IMR-90 (cell line): ENCODE results near the gene ILK. TPM values are rescaled to one million over a fixed set of nuclear protein-coding genes. Genes with fewer than 3 reads are reported as not detected.

ENCODE experiments used
- ATAC-seq: fragments of 200-7000 bp; cut with Tn5 transposase; 2 replicates; pipeline ENCODE4 v1.9.1; 2020; ENCODE audit warnings: low read depth, mild to moderate bottlenecking, moderate library complexity
- BruUV-seq: library from RNA; stranded (reverse); fragments of 400-500 nt; replicated peaks from 2 replicates; lab custom pipeline; 2021; lab: Mats Ljungman, UMichigan
- CTCF ChIA-PET: fragments of 300-600 bp; formaldehyde crosslinking; extraction: SDS; loops from one replicate; lab custom pipeline; 2021; ENCODE audit warnings: antibody characterized with exemption; lab: Yijun Ruan, JAX
- POLR2A ChIA-PET: fragments of 300-600 bp; sonication (Branson Sonifier 250); formaldehyde crosslinking; loops from one replicate; lab custom pipeline; 2022; ENCODE audit warnings: antibody characterized with exemption; ENCODE audit not compliant: unreplicated experiment; lab: Charles Lee
- DNase-seq: peaks from one replicate; pipeline ENCODE4 v3.0.0; 2013
- H2AFZ ChIP-seq: replicated peaks from 2 replicates; pipeline ENCODE3; 2013; ENCODE audit warnings: low read length, mild to moderate bottlenecking; ENCODE audit not compliant: poor library complexity
- H2AK5ac ChIP-seq: 2 replicates; pipeline ENCODE4 v1.6.1; 2013; ENCODE audit warnings: low read depth, low read length, inconsistent platforms
- H2AK9ac ChIP-seq: replicated peaks from 2 replicates; pipeline ENCODE3; 2013; ENCODE audit warnings: mild to moderate bottlenecking, low read depth, low read length, moderate library complexity; ENCODE audit not compliant: poor library complexity
- H2BK120ac ChIP-seq: 2 replicates; pipeline ENCODE4 v1.6.1; 2013; ENCODE audit warnings: low read depth, low read length, inconsistent platforms
- H2BK15ac ChIP-seq: 3 replicates; pipeline ENCODE4 v1.6.1; 2013; ENCODE audit warnings: low read depth, low read length, inconsistent platforms
- H2BK20ac ChIP-seq: 2 replicates; pipeline ENCODE4 v1.6.1; 2013; ENCODE audit warnings: low read depth, mild to moderate bottlenecking, inconsistent platforms, low read length, moderate library complexity
- H2BK5ac ChIP-seq: 2 replicates; pipeline ENCODE4 v1.6.1; 2013; ENCODE audit warnings: mild to moderate bottlenecking, low read depth, low read length, inconsistent platforms; ENCODE audit not compliant: poor library complexity, severe bottlenecking
- H3K14ac ChIP-seq: replicated peaks from 2 replicates; pipeline ENCODE4 v1.6.1; 2013; ENCODE audit warnings: low read depth, low read length, inconsistent platforms
- H3K18ac ChIP-seq: 2 replicates; pipeline ENCODE4 v1.6.1; 2013; ENCODE audit warnings: low read depth, low read length, control low read depth
- H3K23ac ChIP-seq: 2 replicates; pipeline ENCODE4 v1.6.1; 2013; ENCODE audit warnings: low read depth, low read length, inconsistent platforms
- H3K27ac ChIP-seq: 2 replicates; pipeline ENCODE4 v1.5.1; 2013; ENCODE audit warnings: mild to moderate bottlenecking, control low read depth, low read length; ENCODE audit not compliant: insufficient read depth
- H3K27me3 ChIP-seq: 2 replicates; pipeline ENCODE4 v1.6.1; 2013; ENCODE audit warnings: low read length; ENCODE audit not compliant: control insufficient read depth, insufficient read depth
- H3K36me3 ChIP-seq: 2 replicates; pipeline ENCODE4 v1.6.1; 2013; ENCODE audit warnings: low read length, mixed read lengths; ENCODE audit not compliant: control insufficient read depth, insufficient read depth
- H3K4ac ChIP-seq: 2 replicates; pipeline ENCODE4 v1.6.1; 2013; ENCODE audit warnings: low read depth, low read length, inconsistent platforms
- H3K4me1 ChIP-seq: 2 replicates; pipeline ENCODE4 v1.6.1; 2013; ENCODE audit warnings: low read length, mixed read lengths; ENCODE audit not compliant: control insufficient read depth, insufficient read depth
- H3K4me2 ChIP-seq: 2 replicates; pipeline ENCODE4 v1.6.1; 2013; ENCODE audit warnings: low read depth, mild to moderate bottlenecking, control low read depth, low read length, moderate library complexity
- H3K4me3 ChIP-seq: 2 replicates; pipeline ENCODE4 v1.5.1; 2013; ENCODE audit warnings: low read depth, mild to moderate bottlenecking, control low read depth, low read length, moderate library complexity; ENCODE audit not compliant: insufficient read depth
- H3K56ac ChIP-seq: 2 replicates; pipeline ENCODE4 v1.6.1; 2013; ENCODE audit warnings: low read length, inconsistent platforms; ENCODE audit not compliant: insufficient read depth; ENCODE audit errors: extremely low read depth
- H3K79me1 ChIP-seq, 2 experiments: 2 replicates each; pipeline ENCODE4 v1.6.1; 2013; ENCODE audit warnings: low read length in 2 of 2, inconsistent platforms in 1 of 2, low read depth in 1 of 2
- H3K9ac ChIP-seq: 2 replicates; pipeline ENCODE4 v1.6.1; 2013; ENCODE audit warnings: low read depth, low read length, control low read depth
- H3K9me1 ChIP-seq: 2 replicates; pipeline ENCODE4 v1.6.1; 2013; ENCODE audit warnings: low read length, inconsistent platforms; ENCODE audit not compliant: insufficient read depth
- H3K9me3 ChIP-seq: 2 replicates; pipeline ENCODE4 v1.6.1; 2013; ENCODE audit warnings: low read length; ENCODE audit not compliant: control insufficient read depth, insufficient read depth
- H4K20me1 ChIP-seq: 2 replicates; pipeline ENCODE4 v1.6.1; 2013; ENCODE audit warnings: low read length, inconsistent platforms; ENCODE audit not compliant: insufficient read depth
- H4K5ac ChIP-seq: 2 replicates; pipeline ENCODE4 v1.6.1; 2013; ENCODE audit warnings: mild to moderate bottlenecking, low read depth, low read length, control low read depth
- H4K8ac ChIP-seq, 2 experiments: 2 replicates each; pipeline ENCODE4 v1.6.1; 2013; ENCODE audit warnings: low read depth in 2 of 2, low read length in 2 of 2, control low read depth in 1 of 2, inconsistent platforms in 1 of 2
- H4K91ac ChIP-seq: 2 replicates; pipeline ENCODE4 v1.6.1; 2013; ENCODE audit warnings: low read depth, low read length, inconsistent platforms; ENCODE audit not compliant: insufficient read depth
- CHD1 ChIP-seq: IDR thresholded peaks from 2 replicates; pipeline ENCODE4 v1.6.1; 2012; ENCODE audit warnings: low read depth, low read length, improper control_type of control experiment
- FOS ChIP-seq: fragments of 150-350 bp; IDR thresholded peaks from 2 replicates; pipeline ENCODE4 v1.6.1; 2016; ENCODE audit warnings: low read depth, low read length
- MAFK ChIP-seq: IDR thresholded peaks from 2 replicates; pipeline ENCODE4 v1.6.1; 2012; ENCODE audit warnings: low read depth, low read length, improper control_type of control experiment
- NFE2L2 ChIP-seq: fragments of 150-350 bp; IDR thresholded peaks from 2 replicates; pipeline ENCODE4 v1.6.1; 2016; ENCODE audit warnings: low read depth, mild to moderate bottlenecking, low read length
- RCOR1 ChIP-seq: IDR thresholded peaks from 2 replicates; pipeline ENCODE4 v1.6.1; 2012; ENCODE audit warnings: mild to moderate bottlenecking, low read length, improper control_type of control experiment; ENCODE audit not compliant: insufficient replicate concordance
- SMC3 ChIP-seq: fragments of 150-350 bp; IDR thresholded peaks from 2 replicates; pipeline ENCODE4 v1.6.1; 2016; ENCODE audit warnings: low read depth, mild to moderate bottlenecking, antibody characterized with exemption, low read length, moderate library complexity
- USF2 ChIP-seq: fragments of 150-350 bp; IDR thresholded peaks from 2 replicates; pipeline ENCODE4 v1.6.1; 2017; ENCODE audit warnings: mild to moderate bottlenecking, antibody characterized with exemption, low read length, low read depth
- WGBS, 2 experiments: methylation state at CpG; one replicate each; pipeline versions ENCODE4 v1.1.5 to v1.1.7; 2013; ENCODE audit warnings: missing lambda C conversion rate in 2 of 2; ENCODE audit not compliant: insufficient read length in 1 of 2; ENCODE audit errors: extremely low coverage in 2 of 2; 5-methylcytosine and 5-hydroxymethylcytosine counted together
- dilution Hi-C: fragments of 300-500 bp; cut with HindIII; formaldehyde crosslinking; loops from one replicate; pipeline ENCODE4 v1.14.3; 2018; ENCODE audit warnings: low sequenced_read_pairs; ENCODE audit not compliant: unreplicated experiment
- in situ Hi-C: fragments of 300-500 bp; cut with MboI; formaldehyde crosslinking; loops from 3 replicates; pipeline ENCODE4 v1.14.3; 2019; ENCODE audit warnings: low sequenced_read_pairs, inconsistent platforms, mixed read lengths
- intact Hi-C: fragments of 100-400 bp; cut with micrococcal nuclease; formaldehyde crosslinking; loops from 2 replicates; pipeline ENCODE4 v1.10.0; 2022
- polyA plus RNA-seq, 3 experiments: library from polyadenylated mRNA; depleted of rRNA; stranded (reverse); fragments of >200 nt; gene quantifications; 2 replicates each; pipeline ENCODE4 v1.2.3, GENCODE V29; 2012; ENCODE audit warnings: low replicate concordance in 1 of 3
- total RNA-seq: library from RNA; depleted of rRNA; stranded (reverse); fragments of >200 nt; gene quantifications from 2 replicates; pipeline ENCODE4 v1.2.3, GENCODE V29; 2012

Gene ILK
- total and polyA plus RNA-seq, 2 of the 4 experiments (the other 2 are of a cell fraction): 339 to 389 TPM

GRCh38 chr11:6610591-6610990 is 7.0 kb downstream of the ILK start:
- Histone ChIP-seq H4K20me1 (peaks cover 8% of the 10 kb centered on the region), H2BK120ac (no peak overlapping the region), H2AK9ac (no peak overlapping the region), H3K9ac (peak overlapping the region; percentile 96; the same call in 1 of the 2 replicates), H3K27ac (peak overlapping the region; percentile 84; the same call in 1 of the 2 replicates), H3K4me2 (peak overlapping the region; percentile 96; the same call in 1 of the 2 replicates), H3K36me3 (peaks cover 55% of the 10 kb centered on the region), H3K14ac (no peak overlapping the region), H2BK20ac (no peak overlapping the region), H3K4me1 (peaks cover 31% of the 10 kb centered on the region), H4K8ac (0 out of 4 replicates have a peak overlapping the region, but pooled peaks of 1 of the 2 experiments have one; percentile 19), H3K18ac (no peak overlapping the region), H3K23ac (peak overlapping the region; percentile 92; the same call in 1 of the 2 replicates), H2BK15ac (no peak overlapping the region), H2AK5ac (peak overlapping the region; percentile 20; the same call in 1 of the 2 replicates), H3K79me1 (peaks cover 31 to 73% of the 10 kb centered on the region in 2 experiments), H3K9me3 (no peaks in the 10 kb centered on the region), H3K4ac (no peak overlapping the region), H4K91ac (no peak overlapping the region), H3K9me1 (peaks cover 33% of the 10 kb centered on the region), H3K56ac (no peak overlapping the region), H4K5ac (no peak overlapping the region), H3K4me3 (no peak overlapping the region), H2AFZ (no peak overlapping the region), H3K27me3 (no peaks in the 10 kb centered on the region), H2BK5ac (no peak overlapping the region)
- intact Hi-C loops: no loop called here
- dilution Hi-C loops: no loop called here
- ChIA-PET POLR2A (no interaction called here), CTCF (no interaction called here)
- DNase-seq (no peak), ATAC-seq (no peak)
- no peak for TF ChIP-seq SMC3
- TF ChIP-seq FOS: no peak
- TF ChIP-seq CHD1: no peak
- TF ChIP-seq RCOR1: no peak
- no peak for TF ChIP-seq NFE2L2
- no peak for TF ChIP-seq MAFK
- no peak for TF ChIP-seq USF2
- WGBS, 2 experiments: 100% methylated on average over 1 of the region's 6 CpGs; no CpG with 5 or more reads in 1 of the 2 experiments
- BruUV-seq: no TSS peak
- in situ Hi-C loops: no loop called here
